Measurements from ENCODE around the gene YTHDF2.

Gene YTHDF2

DNA sequence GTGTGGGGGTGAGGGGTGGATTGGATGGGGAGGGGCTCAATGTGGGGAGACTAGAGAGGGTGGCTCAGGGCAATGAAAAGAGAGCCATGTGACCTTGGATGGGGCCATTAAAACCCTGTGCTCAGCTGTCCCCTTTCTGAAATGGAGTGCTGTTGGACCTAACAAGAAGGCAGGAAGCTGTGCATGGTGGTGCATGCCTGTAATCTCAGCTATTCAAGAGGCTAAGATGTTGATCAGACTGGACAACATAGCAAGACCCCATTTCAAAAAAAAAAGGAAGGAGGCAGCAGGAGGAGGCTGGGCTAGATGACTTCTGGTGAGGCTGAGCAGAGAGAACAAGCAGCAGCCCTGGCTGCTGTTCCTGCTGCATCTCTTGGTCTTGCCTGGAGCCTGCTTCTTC is 82.3 kb downstream of the YTHDF2 start:
- TF ChIP-seq, protein P1, sequence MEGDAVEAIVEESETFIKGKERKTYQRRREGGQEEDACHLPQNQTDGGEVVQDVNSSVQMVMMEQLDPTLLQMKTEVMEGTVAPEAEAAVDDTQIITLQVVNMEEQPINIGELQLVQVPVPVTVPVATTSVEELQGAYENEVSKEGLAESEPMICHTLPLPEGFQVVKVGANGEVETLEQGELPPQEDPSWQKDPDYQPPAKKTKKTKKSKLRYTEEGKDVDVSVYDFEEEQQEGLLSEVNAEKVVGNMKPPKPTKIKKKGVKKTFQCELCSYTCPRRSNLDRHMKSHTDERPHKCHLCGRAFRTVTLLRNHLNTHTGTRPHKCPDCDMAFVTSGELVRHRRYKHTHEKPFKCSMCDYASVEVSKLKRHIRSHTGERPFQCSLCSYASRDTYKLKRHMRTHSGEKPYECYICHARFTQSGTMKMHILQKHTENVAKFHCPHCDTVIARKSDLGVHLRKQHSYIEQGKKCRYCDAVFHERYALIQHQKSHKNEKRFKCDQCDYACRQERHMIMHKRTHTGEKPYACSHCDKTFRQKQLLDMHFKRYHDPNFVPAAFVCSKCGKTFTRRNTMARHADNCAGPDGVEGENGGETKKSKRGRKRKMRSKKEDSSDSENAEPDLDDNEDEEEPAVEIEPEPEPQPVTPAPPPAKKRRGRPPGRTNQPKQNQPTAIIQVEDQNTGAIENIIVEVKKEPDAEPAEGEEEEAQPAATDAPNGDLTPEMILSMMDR (IDR thresholded peaks at IDR 0.05; ENCODE audit: extremely low read depth, insufficient read depth, missing control alignments): no peak
- in situ Hi-C loops (cut with MboI; ENCODE audit: low pct_unique_long_range_greater_than_20kb, low sequenced_read_pairs, unreplicated experiment): no loop called here
- no peak for DNase-seq (ENCODE audit: low spot score)
